Activated B cell treated with CpG ODN at 0.5 μM for 24 hours (primary cell): ENCODE measurements around the gene QPRT. TPM values are rescaled to one million over a fixed set of nuclear protein-coding genes. Genes with fewer than 3 reads are reported as not detected.

Source experiments
- ATAC-seq: fragments of 200-7000 bp; cut with Tn5 transposase; one replicate; pipeline ENCODE4 v1.10.0; 2021; ENCODE audit warnings: low read depth, mild to moderate bottlenecking, moderate library complexity
- CTCF ChIA-PET: fragments of 350-600 bp; sonication (Branson Sonifier 250); formaldehyde crosslinking; loops from one replicate; lab custom pipeline; 2021; ENCODE audit warnings: antibody characterized with exemption; lab: Charles Lee
- POLR2A ChIA-PET: fragments of 350-600 bp; sonication (Branson Sonifier 250); formaldehyde crosslinking; loops from one replicate; lab custom pipeline; 2021; ENCODE audit warnings: antibody characterized with exemption; lab: Charles Lee
- DNase-seq: peaks from one replicate; pipeline ENCODE4 v3.0.0; 2022
- H3K27ac Mint-ChIP-seq: one replicate; pipeline ENCODE4 v1.8.0; 2020; ENCODE audit warnings: mixed read lengths
- H3K27me3 Mint-ChIP-seq: one replicate; pipeline ENCODE4 v1.8.0; 2021; ENCODE audit warnings: mixed read lengths
- H3K36me3 Mint-ChIP-seq: one replicate; pipeline ENCODE4 v1.8.0; 2021; ENCODE audit warnings: low read depth, mixed read lengths
- H3K4me1 Mint-ChIP-seq: one replicate; pipeline ENCODE4 v1.8.0; 2021; ENCODE audit warnings: mixed read lengths
- H3K4me3 Mint-ChIP-seq: one replicate; pipeline ENCODE4 v1.8.0; 2020; ENCODE audit warnings: mild to moderate bottlenecking, mixed read lengths
- H3K9me3 Mint-ChIP-seq: one replicate; pipeline ENCODE4 v1.8.0; 2020; ENCODE audit warnings: mixed read lengths
- intact Hi-C: fragments of 100-400 bp; cut with micrococcal nuclease; formaldehyde crosslinking; loops from one replicate; pipeline ENCODE4 v1.15.1; 2024
- total RNA-seq: library from RNA; stranded (reverse); gene quantifications from 2 replicates; pipeline ENCODE4 v1.2.3, GENCODE V29; 2022
- TF ChIP-seq, protein P1 (sequence below): fragments of 200-600 bp; IDR thresholded peaks from one replicate; pipeline ENCODE4 v1.8.0; 2022; ENCODE audit warnings: antibody characterized with exemption, mild to moderate bottlenecking

QPRT gene
- total RNA-seq, 1 donor from 2014 or later = 0.84 TPM

DNA sequence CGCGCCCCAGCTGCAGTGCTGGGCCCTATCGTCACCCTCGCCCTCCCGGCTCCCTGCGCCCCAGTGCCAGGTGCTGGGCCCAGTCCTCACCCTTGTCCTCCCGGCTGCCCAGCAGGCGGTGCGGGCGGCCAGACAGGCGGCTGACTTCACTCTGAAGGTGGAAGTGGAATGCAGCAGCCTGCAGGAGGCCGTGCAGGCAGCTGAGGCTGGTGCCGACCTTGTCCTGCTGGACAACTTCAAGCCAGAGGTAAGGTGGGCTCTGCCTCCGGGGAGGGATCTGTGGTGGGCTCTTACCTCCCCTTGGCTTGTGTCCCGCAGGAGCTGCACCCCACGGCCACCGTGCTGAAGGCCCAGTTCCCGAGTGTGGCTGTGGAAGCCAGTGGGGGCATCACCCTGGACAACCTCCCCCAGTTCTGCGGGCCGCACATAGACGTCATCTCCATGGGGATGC is 17.9 kb downstream of the QPRT start:
- Mint-ChIP-seq H3K27me3 (no peaks in the 10 kb centered on the region), H3K4me1 (peaks cover 17% of the 10 kb centered on the region), H3K27ac (no peak overlapping the region), H3K4me3 (no peak overlapping the region), H3K9me3 (peaks cover 11% of the 10 kb centered on the region), H3K36me3 (no peaks in the 10 kb centered on the region)
- no peak for ATAC-seq
- POLR2A ChIA-PET = interaction anchor here (0.6 to 0.7 kb wide), 2 partner anchors 107 to 574 kb away, joined by 3 read pairs; no protein-coding TSS in a partner anchor
- TF ChIP-seq, protein P1, sequence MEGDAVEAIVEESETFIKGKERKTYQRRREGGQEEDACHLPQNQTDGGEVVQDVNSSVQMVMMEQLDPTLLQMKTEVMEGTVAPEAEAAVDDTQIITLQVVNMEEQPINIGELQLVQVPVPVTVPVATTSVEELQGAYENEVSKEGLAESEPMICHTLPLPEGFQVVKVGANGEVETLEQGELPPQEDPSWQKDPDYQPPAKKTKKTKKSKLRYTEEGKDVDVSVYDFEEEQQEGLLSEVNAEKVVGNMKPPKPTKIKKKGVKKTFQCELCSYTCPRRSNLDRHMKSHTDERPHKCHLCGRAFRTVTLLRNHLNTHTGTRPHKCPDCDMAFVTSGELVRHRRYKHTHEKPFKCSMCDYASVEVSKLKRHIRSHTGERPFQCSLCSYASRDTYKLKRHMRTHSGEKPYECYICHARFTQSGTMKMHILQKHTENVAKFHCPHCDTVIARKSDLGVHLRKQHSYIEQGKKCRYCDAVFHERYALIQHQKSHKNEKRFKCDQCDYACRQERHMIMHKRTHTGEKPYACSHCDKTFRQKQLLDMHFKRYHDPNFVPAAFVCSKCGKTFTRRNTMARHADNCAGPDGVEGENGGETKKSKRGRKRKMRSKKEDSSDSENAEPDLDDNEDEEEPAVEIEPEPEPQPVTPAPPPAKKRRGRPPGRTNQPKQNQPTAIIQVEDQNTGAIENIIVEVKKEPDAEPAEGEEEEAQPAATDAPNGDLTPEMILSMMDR = no peak
- intact Hi-C loops = no loop called here
- CTCF ChIA-PET = interaction anchor here (0.9 to 1.0 kb wide), 2 partner anchors 151 to 335 kb away, joined by 3 read pairs; no protein-coding TSS in a partner anchor
- DNase-seq = no peak

- POLR2A ChIA-PET = interaction anchor here (0.6 kb wide), 1 partner anchor 10 kb away, joined by 3 read pairs; no protein-coding TSS in a partner anchor
- no peak for ATAC-seq
- Mint-ChIP-seq H3K4me1 (peaks cover 22% of the 10 kb centered on the region), H3K9me3 (peaks cover 11% of the 10 kb centered on the region), H3K36me3 (no peaks in the 10 kb centered on the region), H3K27ac (no peak overlapping the region), H3K4me3 (no peak overlapping the region), H3K27me3 (no peaks in the 10 kb centered on the region)
- TF ChIP-seq, protein P1 = no peak
- no peak for DNase-seq
- CTCF ChIA-PET = interaction anchor here (1.0 kb wide), 1 partner anchor 151 kb away, joined by 3 read pairs; no protein-coding TSS in a partner anchor
- intact Hi-C loops = no loop called here
Measured at GRCh38 chr16:29697391-29697790, 18.4 kb downstream of the QPRT start.

DNA sequence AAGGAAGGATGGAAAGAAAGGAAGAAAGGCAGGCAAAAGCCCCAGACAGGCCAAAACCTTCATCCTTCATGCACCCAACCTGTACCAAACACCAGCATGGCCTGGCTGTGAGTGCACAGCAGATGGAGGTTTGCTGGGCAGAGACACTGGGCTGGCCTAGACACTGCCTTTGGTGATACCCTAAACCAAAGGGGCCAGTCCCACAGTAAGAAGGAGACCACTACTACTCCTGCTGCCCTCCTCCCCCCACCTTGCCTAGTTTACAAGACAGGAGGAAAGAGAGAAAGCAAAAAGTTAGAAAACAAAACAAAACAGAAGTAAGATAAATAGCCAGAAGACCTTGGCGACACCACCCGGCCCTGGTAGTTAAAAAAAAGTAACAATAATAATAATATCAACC is 19.1 kb downstream of the QPRT start:
- Mint-ChIP-seq H3K4me1 (peaks cover 29% of the 10 kb centered on the region), H3K27ac (no peak overlapping the region), H3K4me3 (no peak overlapping the region), H3K9me3 (peaks cover 11% of the 10 kb centered on the region), H3K36me3 (no peaks in the 10 kb centered on the region), H3K27me3 (no peaks in the 10 kb centered on the region)
- TF ChIP-seq, protein P1 = no peak
- ATAC-seq = no peak
- intact Hi-C loops = no loop called here
- DNase-seq = no peak
- CTCF ChIA-PET = interaction anchor here (0.7 to 1.5 kb wide), 3 partner anchors 12 to 118 kb away, joined by 3 to 4 read pairs (median 4); partner anchors contain the start of gene PAGR1
- POLR2A ChIA-PET = interaction anchor here (0.6 kb wide), 1 partner anchor 11 kb away, joined by 3 read pairs; no protein-coding TSS in a partner anchor

DNA sequence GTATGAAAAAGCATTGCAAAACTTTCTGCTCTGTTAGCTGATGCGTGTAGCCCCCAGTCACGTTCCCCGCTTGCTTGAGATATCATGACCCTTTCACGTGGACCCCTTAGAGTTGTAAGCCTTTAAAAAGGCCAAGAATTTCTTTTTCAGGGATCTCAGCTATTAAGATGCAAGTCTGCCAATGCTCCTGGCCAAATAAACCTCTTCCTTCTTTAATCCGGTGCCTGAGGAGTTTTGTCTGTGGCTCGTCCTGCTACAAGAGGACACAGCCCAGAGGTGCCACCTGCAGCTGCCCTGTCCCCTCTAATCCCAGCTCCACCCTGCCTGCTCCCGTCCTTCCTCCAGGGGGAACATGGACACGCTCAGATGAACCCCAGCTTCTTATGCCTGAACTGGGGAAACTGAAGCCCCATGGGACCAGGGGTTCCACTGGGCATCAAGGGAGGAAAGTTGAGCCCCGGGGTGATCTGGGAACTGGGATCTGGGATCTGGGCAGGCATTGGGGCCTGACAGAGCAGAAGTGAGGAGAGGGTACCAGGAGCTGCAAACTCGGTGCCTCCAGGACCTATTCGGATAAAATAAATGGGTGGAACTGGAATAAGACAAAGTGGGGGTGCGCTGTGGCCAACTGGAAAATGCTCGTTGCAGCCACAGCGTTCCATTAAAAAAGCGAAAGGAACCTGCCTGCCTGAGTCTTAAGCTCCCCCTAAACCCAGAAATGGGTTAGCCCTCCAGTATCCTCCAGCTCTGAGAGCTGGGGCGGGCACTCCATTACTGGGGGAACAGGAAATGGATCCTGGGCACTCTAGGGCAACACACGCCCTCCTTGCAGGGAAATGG is 19.7 kb downstream of the QPRT start:
- CTCF ChIA-PET = interaction anchor here (0.7 to 4.3 kb wide), 7 partner anchors 12 to 117 kb away, joined by 3 to 24 read pairs (median 5); partner anchors contain the start of genes KIF22 and PAGR1
- Mint-ChIP-seq H3K27ac (no peak overlapping the region), H3K36me3 (no peaks in the 10 kb centered on the region), H3K27me3 (no peaks in the 10 kb centered on the region), H3K9me3 (peaks cover 11% of the 10 kb centered on the region), H3K4me1 (peaks cover 35% of the 10 kb centered on the region), H3K4me3 (no peak overlapping the region)
- DNase-seq = no peak
- POLR2A ChIA-PET = interaction anchor here (0.7 kb wide), 1 partner anchor 32 kb away, joined by 3 read pairs; no protein-coding TSS in a partner anchor
- ATAC-seq = no peak
- TF ChIP-seq, protein P1 = no peak
- intact Hi-C loops = no loop called here
